NT2/D1 (cell line): Measurements from ENCODE around the gene CLK1.

ENCODE experiments used
- YY1 ChIP-seq: IDR thresholded peaks from 2 replicates; pipeline ENCODE4 v1.6.1; 2011; ENCODE audit not compliant: insufficient read length, insufficient read depth
- ZNF274 ChIP-seq: IDR thresholded peaks from 2 replicates; pipeline ENCODE4 v1.6.1; 2011; ENCODE audit warnings: mild to moderate bottlenecking, low read depth, low read length

DNA sequence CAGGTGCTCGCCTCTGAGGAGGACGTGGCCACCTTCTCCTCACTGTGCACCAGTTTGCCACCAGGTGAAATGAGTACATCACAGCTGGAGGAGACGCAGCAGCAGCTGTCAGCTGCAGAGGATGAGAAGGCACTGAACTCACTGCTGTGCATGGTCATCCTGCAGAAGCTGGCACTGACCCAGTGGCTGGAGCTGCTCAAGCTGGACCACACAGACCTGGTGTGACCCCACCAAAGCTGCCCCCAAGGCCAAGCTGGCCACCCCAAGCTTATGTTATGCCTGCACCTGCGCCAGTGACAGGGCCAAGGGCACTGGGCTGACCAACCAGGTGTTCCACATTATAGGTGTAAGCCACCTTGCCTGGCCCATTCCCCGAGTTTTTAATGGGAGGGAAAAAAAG lies 19.3 kb downstream of the CLK1 start:
- TF ChIP-seq ZNF274, result no peak
- TF ChIP-seq YY1, result no peak
